HG03558 (cell line): ENCODE data around the gene LHX1.
A peak's percentile ranks its signal among the peaks of the same experiment; 100 is the strongest.

Source experiments
- ATAC-seq: cut with Tn5 transposase; IDR thresholded peaks from one replicate; pipeline ENCODE4 v1.9.1; 2021; ENCODE audit warnings: moderate number of reproducible peaks; ENCODE audit not compliant: unreplicated experiment; ENCODE audit errors: extremely low read depth

The LHX1 gene

GRCh38 chr17:36937959-36938565, 787 bp downstream of the LHX1 start:
- ATAC-seq: no peak

GRCh38 chr17:36938566-36939051, 1.3 kb downstream of the LHX1 start:
- no peak for ATAC-seq

- ATAC-seq: no peak
Observed at GRCh38 chr17:36939052-36939801, 2.0 kb downstream of the LHX1 start.

- ATAC-seq: no peak
Observed at GRCh38 chr17:36939802-36940312, 2.6 kb downstream of the LHX1 start.

- no peak for ATAC-seq
Observed at GRCh38 chr17:36940313-36941264, 3.3 kb downstream of the LHX1 start.

GRCh38 chr17:36941265-36942010, 4.2 kb downstream of the LHX1 start:
- no peak for ATAC-seq

- no peak for ATAC-seq
Observed at GRCh38 chr17:36942019-36942599, 4.8 kb downstream of the LHX1 start.

GRCh38 chr17:36942631-36943125, 5.4 kb downstream of the LHX1 start:
- ATAC-seq: no peak

- no peak for ATAC-seq
Observed at GRCh38 chr17:36943250-36944191, 6.2 kb downstream of the LHX1 start.

- no peak for ATAC-seq
Observed at GRCh38 chr17:36944553-36944952, 7.3 kb downstream of the LHX1 start.

GRCh38 chr17:36945140-36945539, 7.9 kb downstream of the LHX1 start:
- ATAC-seq: no peak

GRCh38 chr17:36945959-36946725, 8.9 kb downstream of the LHX1 start:
- ATAC-seq: no peak

GRCh38 chr17:36946726-36947091, 9.4 kb downstream of the LHX1 start:
- ATAC-seq: no peak

GRCh38 chr17:36947922-36948716, 10.8 kb downstream of the LHX1 start:
- no peak for ATAC-seq

- peak; percentile 69 for ATAC-seq
Observed at GRCh38 chr17:36948717-36949460, 11.6 kb downstream of the LHX1 start, which contains the start of gene AATF. Gene AATF, plus strand, starts transcription at chr17:36948954. Its CDS starts 172 bp downstream, at chr17:36949126.

- ATAC-seq: no peak
Observed at GRCh38 chr17:36949461-36949927, 12.2 kb downstream of the LHX1 start.
